Hepatocyte (in vitro differentiated cells): Measurements from ENCODE around the gene ZNF776.

Experiments
- EZH2 ChIP-seq: fragments of 200-600 bp; sonication (generic); IDR thresholded peaks from 2 replicates; pipeline ENCODE4 v1.6.1; 2016; ENCODE audit warnings: antibody characterized with exemption, mild to moderate bottlenecking, borderline replicate concordance
- EZH2phosphoT487 ChIP-seq: fragments of 200-600 bp; sonication (generic); IDR thresholded peaks from one replicate; pipeline ENCODE4 v1.6.1; 2018; ENCODE audit warnings: antibody characterized with exemption, mild to moderate bottlenecking, low read depth, moderate library complexity; ENCODE audit not compliant: unreplicated experiment, severe bottlenecking
- TF ChIP-seq, protein P1 (sequence below): fragments of 200-600 bp; sonication (generic); IDR thresholded peaks from 2 replicates; pipeline ENCODE4 v1.5.1; 2016; ENCODE audit warnings: antibody characterized with exemption, mild to moderate bottlenecking; ENCODE audit not compliant: poor library complexity

- TF ChIP-seq, protein P1, sequence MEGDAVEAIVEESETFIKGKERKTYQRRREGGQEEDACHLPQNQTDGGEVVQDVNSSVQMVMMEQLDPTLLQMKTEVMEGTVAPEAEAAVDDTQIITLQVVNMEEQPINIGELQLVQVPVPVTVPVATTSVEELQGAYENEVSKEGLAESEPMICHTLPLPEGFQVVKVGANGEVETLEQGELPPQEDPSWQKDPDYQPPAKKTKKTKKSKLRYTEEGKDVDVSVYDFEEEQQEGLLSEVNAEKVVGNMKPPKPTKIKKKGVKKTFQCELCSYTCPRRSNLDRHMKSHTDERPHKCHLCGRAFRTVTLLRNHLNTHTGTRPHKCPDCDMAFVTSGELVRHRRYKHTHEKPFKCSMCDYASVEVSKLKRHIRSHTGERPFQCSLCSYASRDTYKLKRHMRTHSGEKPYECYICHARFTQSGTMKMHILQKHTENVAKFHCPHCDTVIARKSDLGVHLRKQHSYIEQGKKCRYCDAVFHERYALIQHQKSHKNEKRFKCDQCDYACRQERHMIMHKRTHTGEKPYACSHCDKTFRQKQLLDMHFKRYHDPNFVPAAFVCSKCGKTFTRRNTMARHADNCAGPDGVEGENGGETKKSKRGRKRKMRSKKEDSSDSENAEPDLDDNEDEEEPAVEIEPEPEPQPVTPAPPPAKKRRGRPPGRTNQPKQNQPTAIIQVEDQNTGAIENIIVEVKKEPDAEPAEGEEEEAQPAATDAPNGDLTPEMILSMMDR = no peak
- TF ChIP-seq EZH2 (no peak), EZH2phosphoT487 (no peak)
These were observed 25.7 kb upstream of the ZNF776 start for GRCh38 chr19:57720878-57721277.
